Fibroblast of pulmonary artery (primary cell): ENCODE data around the gene GLI1.

Experiments
- DNase-seq: peaks from one replicate; pipeline ENCODE4 v3.0.0-alpha.2; 2010; ENCODE audit warnings: low read depth
- H3K4me3 ChIP-seq: replicated peaks from 2 replicates; pipeline ENCODE4 v1.5.1; 2011; ENCODE audit warnings: low read depth, mild to moderate bottlenecking, control low read depth, low read length, moderate library complexity
- TF ChIP-seq, protein P1 (sequence below): IDR thresholded peaks from 2 replicates; pipeline ENCODE4 v1.5.1; 2011; ENCODE audit warnings: mild to moderate bottlenecking, control low read depth, low read length, inconsistent platforms; ENCODE audit errors: missing control alignments

GLI1 gene

GRCh38 chr12:57483466-57483865, 23.9 kb downstream of the GLI1 start:
- no peak overlapping the region for H3K4me3 ChIP-seq
- DNase-seq, result peak; percentile 59
- TF ChIP-seq, protein P1, sequence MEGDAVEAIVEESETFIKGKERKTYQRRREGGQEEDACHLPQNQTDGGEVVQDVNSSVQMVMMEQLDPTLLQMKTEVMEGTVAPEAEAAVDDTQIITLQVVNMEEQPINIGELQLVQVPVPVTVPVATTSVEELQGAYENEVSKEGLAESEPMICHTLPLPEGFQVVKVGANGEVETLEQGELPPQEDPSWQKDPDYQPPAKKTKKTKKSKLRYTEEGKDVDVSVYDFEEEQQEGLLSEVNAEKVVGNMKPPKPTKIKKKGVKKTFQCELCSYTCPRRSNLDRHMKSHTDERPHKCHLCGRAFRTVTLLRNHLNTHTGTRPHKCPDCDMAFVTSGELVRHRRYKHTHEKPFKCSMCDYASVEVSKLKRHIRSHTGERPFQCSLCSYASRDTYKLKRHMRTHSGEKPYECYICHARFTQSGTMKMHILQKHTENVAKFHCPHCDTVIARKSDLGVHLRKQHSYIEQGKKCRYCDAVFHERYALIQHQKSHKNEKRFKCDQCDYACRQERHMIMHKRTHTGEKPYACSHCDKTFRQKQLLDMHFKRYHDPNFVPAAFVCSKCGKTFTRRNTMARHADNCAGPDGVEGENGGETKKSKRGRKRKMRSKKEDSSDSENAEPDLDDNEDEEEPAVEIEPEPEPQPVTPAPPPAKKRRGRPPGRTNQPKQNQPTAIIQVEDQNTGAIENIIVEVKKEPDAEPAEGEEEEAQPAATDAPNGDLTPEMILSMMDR, result no peak

GRCh38 chr12:57485695-57486094, 26.1 kb downstream of the GLI1 start:
- DNase-seq, result no peak
- H3K4me3 ChIP-seq, result no peak overlapping the region
- TF ChIP-seq, protein P1, result no peak

DNA sequence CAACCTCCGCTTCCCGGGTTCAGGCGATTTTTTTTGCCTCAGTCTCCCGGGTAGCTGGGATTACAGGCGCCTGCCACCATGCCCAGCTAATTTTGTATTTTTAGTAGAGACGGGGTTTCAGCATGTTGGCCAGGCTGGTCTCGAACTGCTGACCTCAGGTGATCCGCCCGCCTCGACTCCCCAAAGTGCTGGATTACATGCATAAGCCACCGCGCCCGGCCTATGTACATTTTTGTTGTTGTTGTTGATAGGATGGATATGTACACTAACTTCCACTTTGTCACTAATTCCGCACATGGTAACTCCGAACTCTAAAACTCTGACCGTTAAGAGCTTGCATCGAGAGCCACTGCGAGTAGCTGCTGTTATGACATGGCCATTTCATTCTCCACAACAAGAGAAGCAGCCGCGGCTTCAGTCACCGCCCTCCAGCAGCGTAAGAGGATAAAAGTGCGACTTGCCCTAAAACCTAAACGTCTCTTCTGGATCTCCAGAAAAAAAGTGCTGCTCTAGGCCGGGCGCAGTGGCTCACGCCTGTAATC, 27.5 kb downstream of the GLI1 start:
- no peak for DNase-seq
- TF ChIP-seq, protein P1, result no peak
- peak overlapping the region; percentile 99 for H3K4me3 ChIP-seq

GRCh38 chr12:57487597-57488401, 28.2 kb downstream of the GLI1 start, which contains the start of gene MARS1:
Gene MARS1, plus strand, starts transcription at chr12:57488068. Its CDS starts 23 bp downstream, at chr12:57488091.
- DNase-seq, result peak; percentile 97
- TF ChIP-seq, protein P1, result no peak
- H3K4me3 ChIP-seq, result peak within 1 kb of the TSS; percentile 99

DNA sequence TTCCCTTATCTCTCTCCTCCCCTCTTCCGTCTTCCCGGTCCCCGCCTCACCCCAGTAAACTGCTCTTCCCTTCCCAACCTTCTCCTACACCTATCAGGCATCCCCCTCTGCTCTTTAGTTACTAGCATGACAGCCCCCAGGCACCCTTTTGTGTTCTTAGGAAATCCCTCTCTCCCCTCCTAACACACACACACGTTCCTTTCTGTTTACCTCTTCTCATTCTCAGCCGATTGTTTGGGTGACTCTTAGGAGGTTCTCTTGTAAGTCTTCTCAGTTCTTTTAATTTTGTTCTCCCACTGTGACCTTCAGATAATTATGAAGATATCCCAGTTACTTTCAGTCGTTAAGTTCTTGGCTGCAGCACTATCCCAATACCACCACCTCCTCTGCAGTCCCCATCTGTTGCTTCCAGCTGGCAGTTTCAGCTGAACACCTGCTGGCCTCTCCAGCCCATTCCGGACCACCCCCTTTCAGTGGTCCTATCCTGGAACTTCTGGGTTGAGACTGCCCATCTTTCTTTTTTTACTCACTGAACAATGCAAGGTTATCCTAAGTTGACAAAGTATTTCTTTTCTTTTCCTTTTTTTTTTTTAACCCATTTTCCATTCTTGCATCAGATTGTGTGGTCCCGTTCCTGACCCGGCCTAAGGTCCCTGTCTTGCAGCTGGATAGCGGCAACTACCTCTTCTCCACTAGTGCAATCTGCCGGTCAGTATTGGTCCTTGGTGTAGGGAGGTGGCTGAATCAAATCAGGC, 29.0 kb downstream of the GLI1 start:
- TF ChIP-seq, protein P1, result no peak
- peak overlapping the region; percentile 99 for H3K4me3 ChIP-seq
- no peak for DNase-seq

- TF ChIP-seq, protein P1, result no peak
- DNase-seq, result no peak
- H3K4me3 ChIP-seq, result peak overlapping the region; percentile 99
Observed at GRCh38 chr12:57489157-57489641, 29.6 kb downstream of the GLI1 start.
